NCI-H526 treated with DMSO at 0.1 percent for 48 hours (cell line): Measurements from ENCODE around the gene NUDT1.

Source experiments
- DNase-seq: peaks from one replicate; lab custom pipeline; 2025; lab: John Stamatoyannopoulos, UW

Gene NUDT1

DNA sequence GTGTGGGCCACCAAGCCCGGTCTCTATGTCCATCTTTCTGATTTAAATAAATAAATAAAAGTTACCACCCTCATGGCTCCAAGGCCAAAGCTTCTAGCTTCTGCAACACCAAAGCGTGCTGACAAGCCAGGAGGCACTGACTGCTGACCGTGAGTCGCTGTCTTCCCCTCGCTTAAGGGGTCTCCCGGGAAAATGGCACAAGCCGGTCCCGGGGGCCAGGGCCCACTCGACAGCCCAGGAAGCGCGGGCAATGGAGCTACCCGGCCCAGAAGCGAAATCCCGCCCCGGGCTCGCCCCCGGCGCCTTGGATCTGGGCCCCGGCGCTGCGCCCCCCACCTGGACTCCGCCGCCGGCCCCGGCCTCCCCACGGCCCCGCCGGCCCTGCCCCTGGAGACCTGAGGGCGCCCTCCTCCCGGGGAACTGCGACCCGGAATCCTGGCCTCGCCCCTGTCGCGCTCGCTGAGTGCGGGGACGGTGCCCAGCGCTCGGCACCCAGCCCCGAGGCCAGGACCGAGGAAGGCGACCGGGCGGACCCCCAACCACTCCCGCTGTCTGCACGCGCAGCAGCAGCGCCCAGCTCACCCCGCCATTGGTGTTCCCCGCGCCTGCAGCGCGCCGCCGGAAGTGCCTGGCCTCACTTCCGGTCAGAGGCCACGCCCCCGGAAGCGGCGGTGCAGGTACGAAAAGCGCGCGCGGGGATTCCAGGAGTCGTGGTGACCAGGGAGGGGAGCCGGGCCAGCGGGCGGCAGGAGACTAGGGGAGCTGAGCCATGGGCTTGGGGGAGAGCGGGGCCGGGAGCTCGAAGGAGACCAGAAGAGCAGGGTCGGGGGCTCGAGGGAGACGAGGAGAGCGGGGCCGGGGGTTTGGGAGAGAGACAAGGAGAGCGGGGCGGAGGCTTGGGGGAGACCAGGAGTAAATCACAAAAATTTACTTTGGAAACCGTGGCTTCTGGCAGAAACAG is at the start of gene NUDT1, which contains the start of gene MRM2:
Gene NUDT1, plus strand, starts transcription at position 647 of the 961 bp plus-strand sequence. CDS start 2,349 bp downstream, outside the sequence.
Gene MRM2, minus strand, starts transcription at position 626 of the 961 bp plus-strand sequence. Its CDS starts 36 bp downstream, at position 590.
- DNase-seq, result peak; percentile 55

DNA sequence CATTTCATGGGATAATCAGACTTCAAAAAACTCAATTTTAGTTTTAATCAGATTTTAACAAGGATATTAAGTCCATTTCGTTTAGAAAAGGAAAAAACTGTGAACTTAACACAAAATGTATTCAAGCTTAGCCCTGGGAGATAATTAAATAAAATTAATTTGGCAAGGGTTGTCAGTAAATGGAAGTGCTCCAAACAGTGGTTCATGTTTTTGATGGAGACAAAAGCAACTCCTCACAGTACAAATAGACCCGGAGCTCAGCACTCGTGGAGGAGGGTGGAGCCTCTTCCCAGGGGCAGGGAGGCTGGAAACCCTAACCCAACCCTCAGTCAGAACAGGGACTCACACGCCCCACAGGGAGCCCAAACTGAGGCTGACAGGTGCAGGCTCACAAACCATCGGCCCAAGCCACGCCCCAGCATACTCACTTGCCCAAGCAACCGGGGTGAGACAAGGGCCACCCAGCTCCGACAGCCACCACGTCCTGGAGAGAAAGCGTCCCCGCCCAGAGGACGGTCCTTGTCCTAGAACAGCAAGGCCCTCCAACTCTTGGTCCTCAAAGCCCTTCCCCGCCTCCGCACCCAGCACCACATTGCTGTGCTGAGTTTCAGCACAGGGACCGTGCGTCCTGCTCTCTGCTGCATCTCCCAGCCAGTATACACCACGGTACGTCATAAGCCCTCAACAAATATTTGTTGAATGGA is 49.0 kb upstream of the NUDT1 start:
- DNase-seq, result no peak

DNA sequence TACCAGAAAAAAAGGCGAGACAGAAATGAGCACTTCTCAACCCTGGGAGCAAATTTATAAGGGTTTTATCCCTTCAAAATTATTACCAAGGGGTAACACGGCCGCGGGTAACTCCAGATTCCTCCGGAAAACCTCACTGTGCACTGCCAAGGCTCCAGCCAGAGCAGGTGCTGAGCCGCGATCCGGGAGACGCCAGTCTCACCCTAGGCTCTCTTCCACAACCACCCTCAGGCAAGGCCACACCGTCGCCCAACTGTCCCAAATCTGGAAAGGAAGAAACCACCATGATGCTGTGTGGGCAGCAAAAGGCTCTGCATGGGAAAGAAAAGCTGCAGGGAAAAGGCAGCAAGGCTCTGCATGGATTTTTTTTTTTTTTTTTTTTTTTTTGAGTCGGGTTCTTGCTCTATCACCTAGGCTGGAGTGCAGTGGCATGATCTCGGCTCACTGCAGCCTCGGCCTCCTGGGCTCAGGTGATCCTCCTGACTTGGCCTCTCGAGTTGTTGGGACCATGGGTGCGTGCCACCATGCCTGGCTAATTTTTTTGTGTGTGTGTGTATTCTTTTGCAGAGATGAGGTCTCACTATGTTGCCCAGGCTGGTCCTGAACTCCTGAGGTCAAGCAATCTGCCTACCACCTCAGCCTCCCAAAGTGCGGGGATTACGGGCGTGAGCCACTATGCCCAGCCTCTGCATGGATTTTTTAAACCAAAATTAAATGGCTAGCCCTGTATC is 48.3 kb upstream of the NUDT1 start:
- DNase-seq, result no peak

DNA sequence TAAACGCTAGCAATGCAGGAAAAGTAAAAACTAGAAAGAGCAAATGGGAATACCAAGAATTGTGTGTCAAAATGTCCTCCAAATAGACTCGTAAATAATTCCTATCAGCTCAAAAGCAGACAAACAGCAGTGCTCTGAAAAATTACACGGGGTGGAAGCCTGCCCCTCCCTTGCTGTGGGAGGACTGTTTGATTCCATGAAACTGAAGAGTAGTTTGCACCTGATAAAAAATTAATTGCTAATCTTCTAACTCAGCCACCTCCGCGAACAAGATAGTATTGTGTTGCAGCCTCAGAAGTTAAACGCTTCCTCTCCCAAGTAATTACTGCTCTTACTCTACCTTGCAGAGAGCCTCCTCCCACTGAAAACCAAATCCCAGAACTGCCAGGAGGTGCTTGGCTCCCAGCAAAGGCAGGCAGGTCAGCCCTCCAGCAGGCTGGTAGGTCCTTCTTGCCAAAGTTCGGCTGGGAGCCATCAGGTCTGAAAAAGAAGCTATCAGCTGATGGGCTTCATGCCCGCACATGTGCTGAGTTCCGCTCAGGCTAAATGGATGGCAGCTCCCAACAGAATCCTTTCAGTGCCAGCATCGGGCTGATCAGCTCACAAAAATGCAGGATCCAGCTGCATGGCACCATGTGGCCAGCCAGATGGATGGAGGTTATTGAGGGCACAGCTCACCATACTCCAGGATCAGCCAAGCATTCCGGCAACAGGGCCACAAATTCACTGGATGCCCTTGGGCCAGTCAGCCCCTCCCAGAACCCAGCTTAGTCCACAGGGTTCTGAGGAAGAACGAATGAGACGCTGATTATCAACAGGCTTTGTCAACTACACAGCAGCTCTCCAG is 46.4 kb upstream of the NUDT1 start:
- no peak for DNase-seq

DNA sequence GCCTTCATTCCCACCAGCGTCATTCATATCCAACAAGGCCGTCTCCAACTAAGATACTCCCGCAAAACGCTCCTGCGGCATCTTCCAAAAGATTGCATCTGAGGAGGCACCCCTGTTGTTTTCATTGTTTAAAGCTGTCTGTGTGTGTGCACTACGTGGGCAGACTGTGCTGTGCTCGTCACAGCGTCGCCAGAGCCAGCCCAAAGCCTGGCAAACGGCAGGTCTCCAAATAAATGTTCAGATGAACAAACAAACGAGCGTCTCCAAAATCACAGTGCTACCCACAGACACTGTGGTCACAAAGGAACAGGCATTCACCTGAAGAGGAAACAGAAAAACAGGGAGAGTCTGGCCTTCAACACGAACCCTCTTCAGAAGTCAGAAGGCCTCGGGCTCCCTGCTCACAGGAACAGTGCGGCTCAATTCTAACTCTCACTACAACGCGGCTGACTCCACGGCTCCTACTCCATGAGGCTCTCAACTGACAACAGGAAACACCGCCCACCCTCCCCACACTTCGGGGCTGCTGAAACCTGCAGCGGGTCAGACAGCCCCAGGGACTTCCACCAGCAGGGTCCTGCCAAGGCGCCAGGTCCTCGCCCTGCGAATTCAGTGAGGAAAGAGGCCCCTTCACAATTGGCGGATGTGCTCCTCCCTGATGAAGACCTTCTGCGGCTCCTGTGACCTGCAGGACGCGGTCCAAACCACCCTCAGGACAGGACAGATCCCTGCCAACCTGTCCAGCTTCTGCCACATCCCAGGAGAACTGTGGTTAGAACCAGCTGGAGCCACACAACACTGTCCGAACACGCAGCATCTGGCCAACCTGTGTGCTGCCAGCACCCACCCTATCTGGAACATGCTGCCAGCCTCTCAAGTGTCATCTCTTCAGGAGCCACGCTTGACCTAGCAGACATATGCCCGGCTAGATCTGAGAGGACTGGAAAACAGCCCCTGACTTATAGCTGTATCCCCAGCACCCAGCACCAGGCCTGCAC is 45.3 kb upstream of the NUDT1 start:
- DNase-seq, result no peak

DNA sequence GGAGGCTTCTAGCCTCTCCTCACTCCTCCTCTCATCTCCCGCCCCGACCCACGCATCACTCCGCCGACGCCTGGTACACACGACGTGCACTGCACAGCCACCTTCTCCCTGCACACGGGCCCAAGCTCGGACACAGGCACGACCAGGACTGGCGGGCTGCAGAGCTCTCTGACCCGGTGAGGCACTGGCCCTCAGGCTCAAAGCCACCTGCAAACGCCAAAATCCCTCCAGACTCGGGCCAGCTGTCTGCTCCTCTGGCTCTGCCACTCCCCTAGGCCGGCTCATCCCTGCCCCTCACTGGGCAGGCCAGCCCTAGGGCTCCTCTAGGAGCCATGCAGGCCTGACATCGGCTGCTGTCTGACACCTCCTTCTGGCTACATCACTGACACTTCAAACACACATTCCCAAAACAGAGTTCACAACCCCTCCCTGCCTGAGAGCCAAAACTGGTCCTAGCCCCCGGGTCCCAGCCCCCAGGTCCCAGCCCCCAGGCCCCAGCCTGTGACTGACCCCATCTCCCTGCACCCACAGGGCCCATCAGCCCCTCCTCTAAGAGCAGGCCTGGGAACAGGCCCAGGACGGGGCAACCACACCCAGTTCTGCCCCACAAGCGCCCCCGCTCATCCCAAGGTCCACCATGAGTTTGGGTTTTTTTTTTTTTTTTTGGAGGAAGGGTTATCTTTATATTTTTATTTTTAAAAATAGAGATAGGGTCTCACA is 44.4 kb upstream of the NUDT1 start:
- DNase-seq, result no peak

DNA sequence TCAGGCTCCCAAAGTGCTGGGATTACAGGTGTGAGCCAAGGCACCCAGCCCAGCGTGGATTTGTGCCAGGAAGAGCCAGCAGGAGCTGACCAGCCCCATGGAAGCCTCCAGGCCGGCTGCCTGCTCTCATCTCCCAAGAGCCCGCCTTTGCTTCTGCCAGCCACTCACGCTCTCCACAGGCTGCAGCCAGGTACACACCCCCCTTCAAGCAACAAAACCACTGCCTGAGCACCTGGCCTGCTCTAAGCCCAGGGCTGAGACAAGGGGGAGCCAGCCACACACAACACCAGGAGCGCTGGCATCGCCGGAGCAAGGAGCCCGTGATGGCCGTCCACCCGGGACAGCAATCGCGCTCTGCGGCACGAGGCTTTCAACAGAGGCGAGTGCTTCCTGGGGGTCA is 43.8 kb upstream of the NUDT1 start:
- no peak for DNase-seq

- DNase-seq, result no peak
These were observed 43.3 kb upstream of the NUDT1 start for GRCh38 chr7:2198760-2199159.

DNA sequence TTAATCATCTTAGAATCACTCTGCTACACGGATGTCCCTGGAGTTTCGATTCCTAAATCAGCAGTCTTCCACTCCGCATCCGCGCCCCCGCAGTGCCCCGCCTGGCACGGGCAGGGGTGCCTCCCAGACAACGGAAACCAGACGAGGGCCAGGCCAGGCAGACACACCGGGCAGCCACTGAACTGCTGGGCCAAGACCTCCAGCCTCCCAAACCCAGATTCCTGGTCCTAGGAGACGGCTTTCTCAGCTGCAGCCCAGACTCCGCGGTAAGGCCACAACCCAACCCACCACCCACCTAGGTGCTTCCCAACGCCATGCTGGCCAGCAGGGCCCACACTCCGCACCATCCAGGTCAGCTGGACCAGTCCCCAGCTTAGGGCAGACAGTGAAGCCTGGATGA is 42.5 kb upstream of the NUDT1 start:
- no peak for DNase-seq

GRCh38 chr7:2199956-2200583 is 42.0 kb upstream of the NUDT1 start:
- DNase-seq, result no peak

- DNase-seq, result no peak
These were observed 41.4 kb upstream of the NUDT1 start for GRCh38 chr7:2200584-2200980.

DNA sequence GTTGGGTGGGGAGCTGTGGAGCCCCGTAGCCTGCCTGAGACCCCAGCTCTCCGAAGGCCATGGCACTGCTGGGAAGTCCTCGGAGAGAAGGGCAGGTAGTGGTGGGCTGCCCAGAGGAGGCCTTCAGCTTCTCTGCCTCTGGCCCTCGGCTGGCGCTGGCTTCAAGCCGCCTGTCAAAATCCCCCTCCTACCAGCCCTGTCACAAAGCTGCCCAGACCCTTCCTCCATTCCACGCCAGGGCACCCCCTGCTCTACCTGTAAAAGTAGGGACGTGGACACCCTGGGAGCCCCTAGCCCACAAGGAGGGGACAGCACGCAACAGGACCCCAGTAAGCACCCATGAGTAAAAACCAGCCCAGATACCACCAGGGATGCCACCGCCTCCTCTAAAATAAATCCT is 40.9 kb upstream of the NUDT1 start:
- no peak for DNase-seq

- DNase-seq, result no peak
These were observed 40.2 kb upstream of the NUDT1 start for GRCh38 chr7:2201686-2202360.

DNA sequence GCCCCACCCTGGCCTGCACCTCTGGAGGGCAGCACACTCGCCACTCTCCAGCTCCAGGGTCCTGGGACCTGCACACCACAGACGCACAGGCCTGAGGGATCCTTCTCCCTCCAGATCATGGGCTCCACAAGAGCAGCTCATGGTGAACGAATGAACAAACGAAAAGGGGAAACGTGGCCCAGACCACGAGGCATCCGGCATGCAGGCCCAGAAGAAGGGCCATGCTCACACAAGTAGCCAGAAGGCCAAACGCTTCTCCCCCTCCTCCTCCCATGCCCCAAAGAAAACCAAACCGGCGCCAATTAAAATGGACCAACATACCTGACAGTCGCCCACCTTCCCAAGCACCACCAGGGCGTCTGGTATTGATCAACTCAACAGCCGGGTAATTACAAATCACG is 39.7 kb upstream of the NUDT1 start:
- DNase-seq, result no peak

DNA sequence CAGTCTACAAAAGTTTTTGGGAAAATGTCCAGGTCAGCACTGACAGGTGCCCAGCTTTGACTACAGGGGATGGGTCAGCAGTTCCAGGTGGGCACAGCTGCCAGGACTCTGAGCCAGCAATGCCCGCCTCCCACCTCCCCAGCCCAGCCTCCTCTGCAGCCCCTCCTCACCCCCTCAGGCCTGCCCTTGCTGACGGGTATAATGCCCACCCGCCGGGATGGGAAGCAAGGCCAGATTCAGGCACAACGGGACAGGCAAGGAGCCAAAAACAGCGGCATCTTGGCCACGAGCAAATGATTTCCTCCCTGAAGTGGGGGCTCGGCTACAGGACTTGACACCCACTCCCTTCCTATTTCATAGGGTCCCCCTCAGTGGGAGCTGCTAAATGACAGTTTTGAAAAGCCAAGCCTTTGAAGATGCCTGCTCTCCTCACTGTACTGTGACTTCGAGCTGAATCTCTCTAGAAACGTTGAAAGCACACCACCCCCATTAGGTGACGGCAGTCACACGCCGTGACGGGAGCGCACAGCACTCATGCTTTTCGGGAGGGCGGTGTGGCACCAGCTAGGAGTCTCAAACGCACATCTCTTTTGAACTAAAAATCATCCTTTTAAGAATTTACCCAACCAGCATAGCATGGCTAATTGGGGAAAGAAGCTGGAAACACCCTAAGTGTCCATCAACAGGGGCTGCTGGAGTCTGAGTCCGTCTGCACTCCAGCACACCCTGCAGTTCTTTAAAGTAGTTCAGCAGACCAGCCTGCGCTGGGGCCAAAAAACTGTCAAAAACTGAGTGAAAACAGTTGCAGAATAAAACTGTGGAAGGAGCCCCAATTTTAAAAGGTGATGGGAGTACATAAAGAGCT is 38.9 kb upstream of the NUDT1 start:
- no peak for DNase-seq

DNA sequence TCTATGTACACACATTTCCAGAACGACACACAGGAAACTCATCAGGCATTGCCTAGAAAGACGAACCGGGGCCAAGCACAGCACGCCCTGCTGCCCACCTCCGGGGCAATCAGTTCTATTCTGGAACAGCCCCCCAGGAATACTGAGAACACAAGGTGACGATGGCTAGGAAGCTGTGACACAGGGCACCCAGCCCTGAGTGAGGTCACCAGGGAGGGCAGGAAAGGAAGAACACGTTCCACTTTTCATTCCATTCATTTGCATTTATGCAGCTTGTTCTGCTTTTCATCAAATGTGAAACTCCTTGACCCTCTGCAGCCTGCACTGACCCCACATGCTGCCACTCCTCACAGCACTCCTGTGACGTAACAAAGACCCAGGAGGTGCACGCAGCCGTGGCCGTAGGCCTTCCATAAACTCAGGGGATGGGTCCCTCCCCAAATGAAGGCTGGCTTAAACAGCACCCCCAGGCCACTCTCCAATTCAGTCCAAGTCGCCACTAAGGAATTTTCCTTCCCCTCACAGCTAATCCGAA is 38.2 kb upstream of the NUDT1 start:
- DNase-seq, result no peak

GRCh38 chr7:2204446-2204845 is 37.6 kb upstream of the NUDT1 start:
- no peak for DNase-seq
